ENCODE data around the gene ADAMTS13. TPM values are rescaled to one million over a fixed set of nuclear protein-coding genes. Genes with fewer than 3 reads are reported as not detected.

ADAMTS13 gene
- total RNA-seq, 1 donor from 2014 or later: 1.2 TPM

DNA sequence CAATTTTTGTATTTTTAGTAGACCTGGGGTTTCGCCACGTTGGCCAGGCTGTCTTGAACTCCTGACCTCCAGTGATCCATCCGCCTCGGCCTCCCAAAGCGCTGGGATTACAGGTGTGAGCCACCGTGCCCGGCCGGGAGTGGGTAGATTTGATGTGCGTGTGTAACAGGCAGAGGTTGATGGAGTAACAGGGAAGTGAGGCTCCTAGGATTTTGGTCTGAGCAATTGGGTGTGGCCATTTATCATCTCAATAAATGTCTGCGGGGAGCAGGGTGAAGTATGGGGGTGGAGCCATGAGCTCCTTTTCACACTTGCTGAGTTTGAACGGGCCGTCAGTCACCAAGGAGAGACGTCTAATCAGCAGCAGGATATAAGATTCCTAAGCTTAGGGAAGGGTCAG, 3.2 kb upstream of the ADAMTS13 start:
- intact Hi-C loops (cut with micrococcal nuclease): loop anchor here (2.0 to 5.0 kb wide), 3 partner anchors 573 to 746 kb away; partner anchors contain the start of genes BRD3OS, RNU6ATAC and VAV2
- H3K27me3 Mint-ChIP-seq (ENCODE audit: insufficient read depth): no peaks in the 10 kb centered on the region
- peak overlapping the region; percentile 93 for H3K4me3 Mint-ChIP-seq
- H3K4me1 Mint-ChIP-seq (ENCODE audit: low read depth): peaks cover 53% of the 10 kb centered on the region
- peak overlapping the region; percentile 86 for H3K27ac Mint-ChIP-seq
- H3K9me3 Mint-ChIP-seq: no peaks in the 10 kb centered on the region
- no peak for DNase-seq (ENCODE audit: low spot score)
- peaks cover 10% of the 10 kb centered on the region for H3K36me3 Mint-ChIP-seq (ENCODE audit: low read depth)

GRCh38 chr9:133420392-133420827, 1.8 kb upstream of the ADAMTS13 start:
- H3K9me3 Mint-ChIP-seq: no peaks in the 10 kb centered on the region
- no peaks in the 10 kb centered on the region for H3K27me3 Mint-ChIP-seq (ENCODE audit: insufficient read depth)
- no peak for DNase-seq (ENCODE audit: low spot score)
- H3K36me3 Mint-ChIP-seq (ENCODE audit: low read depth): peaks cover 3% of the 10 kb centered on the region
- H3K4me1 Mint-ChIP-seq (ENCODE audit: low read depth): peaks cover 40% of the 10 kb centered on the region
- peak overlapping the region; percentile 48 for H3K4me3 Mint-ChIP-seq
- intact Hi-C loops (cut with micrococcal nuclease): no loop called here
- peak overlapping the region; percentile 65 for H3K27ac Mint-ChIP-seq

- peaks cover 26% of the 10 kb centered on the region for H3K4me1 Mint-ChIP-seq (ENCODE audit: low read depth)
- H3K4me3 Mint-ChIP-seq: no peak overlapping the region
- H3K9me3 Mint-ChIP-seq: no peaks in the 10 kb centered on the region
- no peak for DNase-seq (ENCODE audit: low spot score)
- H3K27me3 Mint-ChIP-seq (ENCODE audit: insufficient read depth): peaks cover 18% of the 10 kb centered on the region
- no peaks in the 10 kb centered on the region for H3K36me3 Mint-ChIP-seq (ENCODE audit: low read depth)
- intact Hi-C loops (cut with micrococcal nuclease): no loop called here
- H3K27ac Mint-ChIP-seq: no peak overlapping the region
Measured at GRCh38 chr9:133423216-133423615, 1.0 kb downstream of the ADAMTS13 start.

DNA sequence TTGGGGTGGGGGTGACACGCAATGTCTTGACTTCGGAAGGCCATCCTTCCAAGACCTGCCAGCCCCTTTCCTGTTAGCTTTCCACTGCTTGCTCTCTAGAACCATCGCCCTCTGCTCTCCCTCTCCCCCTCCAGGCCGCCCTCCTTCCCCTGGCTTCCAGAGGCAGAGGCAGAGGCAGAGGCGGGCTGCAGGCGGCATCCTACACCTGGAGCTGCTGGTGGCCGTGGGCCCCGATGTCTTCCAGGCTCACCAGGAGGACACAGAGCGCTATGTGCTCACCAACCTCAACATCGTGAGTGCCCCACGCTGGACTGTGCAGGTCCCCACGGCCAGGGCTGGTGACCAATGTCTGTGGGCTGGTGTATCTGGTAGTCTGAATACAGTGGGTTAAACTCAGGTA, 2.0 kb downstream of the ADAMTS13 start:
- Mint-ChIP-seq H3K36me3 (ENCODE audit: low read depth) (no peaks in the 10 kb centered on the region), H3K9me3 (no peaks in the 10 kb centered on the region), H3K4me3 (no peak overlapping the region)

DNA sequence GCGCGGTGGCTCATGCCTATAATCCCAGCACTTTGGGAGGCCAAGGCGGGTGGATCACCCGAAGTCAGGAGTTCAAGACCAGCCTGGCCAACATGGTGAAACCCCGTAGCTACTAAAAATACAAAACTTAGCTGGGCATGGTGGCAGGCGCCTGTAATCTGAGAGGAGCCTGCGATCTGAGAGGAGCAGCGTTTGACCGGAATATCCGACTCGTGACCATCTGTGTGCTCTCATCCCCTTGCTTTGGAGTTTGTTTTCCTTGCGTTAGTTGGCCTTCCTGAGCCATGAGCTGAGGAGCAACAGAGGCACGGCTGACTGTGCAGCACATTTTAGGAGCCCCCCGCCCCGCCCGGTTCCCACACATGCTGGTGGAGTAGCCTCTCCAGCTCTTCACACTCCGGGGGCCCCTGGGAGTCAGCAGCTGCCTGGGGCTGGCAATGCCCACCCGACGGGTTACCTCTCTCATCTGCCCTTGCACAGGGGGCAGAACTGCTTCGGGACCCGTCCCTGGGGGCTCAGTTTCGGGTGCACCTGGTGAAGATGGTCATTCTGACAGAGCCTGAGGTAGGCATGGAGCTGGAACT, 3.0 kb downstream of the ADAMTS13 start:
- H3K4me1 Mint-ChIP-seq (ENCODE audit: low read depth): peaks cover 12% of the 10 kb centered on the region
- no peaks in the 10 kb centered on the region for H3K36me3 Mint-ChIP-seq (ENCODE audit: low read depth)
- no peak overlapping the region for H3K4me3 Mint-ChIP-seq
- H3K27ac Mint-ChIP-seq: no peak overlapping the region
- DNase-seq (ENCODE audit: low spot score): no peak
- H3K9me3 Mint-ChIP-seq: no peaks in the 10 kb centered on the region
- intact Hi-C loops (cut with micrococcal nuclease): no loop called here
- H3K27me3 Mint-ChIP-seq (ENCODE audit: insufficient read depth): peaks cover 25% of the 10 kb centered on the region

More for the DNA sequence above, 2.0 kb downstream of the ADAMTS13 start:
- Mint-ChIP-seq H3K27me3 (ENCODE audit: insufficient read depth) (peaks cover 20% of the 10 kb centered on the region), H3K4me1 (ENCODE audit: low read depth) (peaks cover 16% of the 10 kb centered on the region), H3K27ac (no peak overlapping the region)
- no peak for DNase-seq (ENCODE audit: low spot score)
- intact Hi-C loops (cut with micrococcal nuclease): no loop called here

- Mint-ChIP-seq H3K9me3 (no peaks in the 10 kb centered on the region), H3K27ac (no peak overlapping the region), H3K27me3 (ENCODE audit: insufficient read depth) (peaks cover 27% of the 10 kb centered on the region), H3K4me1 (ENCODE audit: low read depth) (peaks cover 6% of the 10 kb centered on the region), H3K4me3 (no peak overlapping the region), H3K36me3 (ENCODE audit: low read depth) (no peaks in the 10 kb centered on the region)
- intact Hi-C loops (cut with micrococcal nuclease): no loop called here
- DNase-seq (ENCODE audit: low spot score): no peak
Measured at GRCh38 chr9:133426011-133426410, 3.8 kb downstream of the ADAMTS13 start.

GRCh38 chr9:133427658-133428348, 5.6 kb downstream of the ADAMTS13 start:
- Mint-ChIP-seq H3K4me3 (no peak overlapping the region), H3K9me3 (no peaks in the 10 kb centered on the region), H3K36me3 (ENCODE audit: low read depth) (no peaks in the 10 kb centered on the region), H3K4me1 (ENCODE audit: low read depth) (no peaks in the 10 kb centered on the region), H3K27me3 (ENCODE audit: insufficient read depth) (peaks cover 30% of the 10 kb centered on the region), H3K27ac (no peak overlapping the region)
- no peak for DNase-seq (ENCODE audit: low spot score)
- intact Hi-C loops (cut with micrococcal nuclease): no loop called here

GRCh38 chr9:133428617-133429101, 6.5 kb downstream of the ADAMTS13 start:
- Mint-ChIP-seq H3K4me3 (no peak overlapping the region), H3K9me3 (no peaks in the 10 kb centered on the region), H3K27ac (no peak overlapping the region), H3K36me3 (ENCODE audit: low read depth) (no peaks in the 10 kb centered on the region), H3K27me3 (ENCODE audit: insufficient read depth) (peaks cover 30% of the 10 kb centered on the region), H3K4me1 (ENCODE audit: low read depth) (no peaks in the 10 kb centered on the region)
- intact Hi-C loops (cut with micrococcal nuclease): no loop called here
- no peak for DNase-seq (ENCODE audit: low spot score)

DNA sequence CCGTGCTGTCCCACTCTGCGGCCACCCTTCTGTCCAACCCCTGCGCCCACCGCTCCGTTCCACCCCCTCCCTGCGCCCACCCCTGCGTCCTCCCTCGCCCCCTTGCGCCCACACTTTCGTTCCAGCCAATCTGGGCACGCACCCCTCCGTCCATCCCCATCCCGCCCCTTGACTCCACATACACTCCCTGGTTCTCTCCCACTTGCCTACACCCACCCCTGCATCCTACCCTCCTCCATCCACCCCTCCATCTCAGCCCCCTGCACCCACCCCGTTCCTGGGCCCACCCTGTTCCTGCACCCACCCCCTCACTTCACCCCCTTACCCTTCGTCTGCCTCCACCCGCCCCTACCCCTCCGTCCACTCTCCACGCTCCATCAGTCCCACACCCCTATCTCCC, 7.0 kb downstream of the ADAMTS13 start:
- intact Hi-C loops (cut with micrococcal nuclease): no loop called here
- H3K4me1 Mint-ChIP-seq (ENCODE audit: low read depth): no peaks in the 10 kb centered on the region
- H3K9me3 Mint-ChIP-seq: no peaks in the 10 kb centered on the region
- no peak for DNase-seq (ENCODE audit: low spot score)
- no peak overlapping the region for H3K4me3 Mint-ChIP-seq
- no peaks in the 10 kb centered on the region for H3K36me3 Mint-ChIP-seq (ENCODE audit: low read depth)
- H3K27me3 Mint-ChIP-seq (ENCODE audit: insufficient read depth): peaks cover 30% of the 10 kb centered on the region
- H3K27ac Mint-ChIP-seq: no peak overlapping the region

DNA sequence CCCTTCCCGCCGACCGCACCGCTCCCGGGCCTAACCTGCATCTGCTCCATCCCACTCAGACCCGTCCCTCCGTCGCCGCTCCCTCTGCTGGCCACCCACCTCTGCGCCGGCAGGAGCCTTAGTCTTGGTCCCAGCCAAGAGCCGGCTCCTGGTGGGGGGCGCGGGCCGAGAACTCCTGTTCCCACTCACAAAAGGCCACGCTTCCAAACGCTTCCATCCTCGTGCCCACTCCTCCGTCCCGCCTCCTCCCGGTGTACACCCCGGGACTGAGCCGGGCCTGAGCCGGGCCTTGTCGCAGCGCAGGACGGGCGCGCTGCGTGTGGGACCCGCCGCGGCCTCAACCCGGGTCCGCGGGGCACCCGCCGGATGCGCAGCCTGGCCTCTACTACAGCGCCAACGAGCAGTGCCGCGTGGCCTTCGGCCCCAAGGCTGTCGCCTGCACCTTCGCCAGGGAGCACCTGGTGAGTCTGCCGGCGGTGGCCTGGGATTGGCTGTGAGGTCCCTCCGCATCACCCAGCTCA, 7.5 kb downstream of the ADAMTS13 start:
- H3K36me3 Mint-ChIP-seq (ENCODE audit: low read depth): no peaks in the 10 kb centered on the region
- no peak overlapping the region for H3K4me3 Mint-ChIP-seq
- DNase-seq (ENCODE audit: low spot score): no peak
- no peaks in the 10 kb centered on the region for H3K9me3 Mint-ChIP-seq
- intact Hi-C loops (cut with micrococcal nuclease): no loop called here
- no peak overlapping the region for H3K27ac Mint-ChIP-seq
- H3K27me3 Mint-ChIP-seq (ENCODE audit: insufficient read depth): peaks cover 30% of the 10 kb centered on the region
- no peaks in the 10 kb centered on the region for H3K4me1 Mint-ChIP-seq (ENCODE audit: low read depth)

DNA sequence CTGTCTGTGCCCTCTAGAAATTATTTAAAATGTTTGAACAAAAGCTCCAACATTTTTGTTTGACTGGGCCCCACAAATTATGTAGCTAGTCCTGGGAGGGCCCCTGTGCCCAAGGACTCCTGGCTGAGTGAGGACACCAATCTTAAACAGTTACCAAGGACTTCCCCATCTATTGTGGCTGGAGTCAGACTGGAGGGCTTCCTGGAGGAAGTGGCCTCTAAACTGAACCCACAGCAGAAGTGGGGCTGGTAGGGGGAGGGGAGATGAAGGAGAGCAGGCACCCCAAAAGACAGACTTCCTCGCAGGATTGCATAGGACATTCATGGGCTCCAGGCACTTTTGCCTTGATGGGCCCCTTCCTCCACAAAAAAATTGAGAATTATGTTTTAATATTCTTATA, 8.1 kb downstream of the ADAMTS13 start:
- H3K9me3 Mint-ChIP-seq: no peaks in the 10 kb centered on the region
- no peaks in the 10 kb centered on the region for H3K36me3 Mint-ChIP-seq (ENCODE audit: low read depth)
- no peak overlapping the region for H3K27ac Mint-ChIP-seq
- H3K4me1 Mint-ChIP-seq (ENCODE audit: low read depth): no peaks in the 10 kb centered on the region
- H3K4me3 Mint-ChIP-seq: no peak overlapping the region
- peaks cover 30% of the 10 kb centered on the region for H3K27me3 Mint-ChIP-seq (ENCODE audit: insufficient read depth)
- DNase-seq (ENCODE audit: low spot score): no peak
- intact Hi-C loops (cut with micrococcal nuclease): no loop called here

DNA sequence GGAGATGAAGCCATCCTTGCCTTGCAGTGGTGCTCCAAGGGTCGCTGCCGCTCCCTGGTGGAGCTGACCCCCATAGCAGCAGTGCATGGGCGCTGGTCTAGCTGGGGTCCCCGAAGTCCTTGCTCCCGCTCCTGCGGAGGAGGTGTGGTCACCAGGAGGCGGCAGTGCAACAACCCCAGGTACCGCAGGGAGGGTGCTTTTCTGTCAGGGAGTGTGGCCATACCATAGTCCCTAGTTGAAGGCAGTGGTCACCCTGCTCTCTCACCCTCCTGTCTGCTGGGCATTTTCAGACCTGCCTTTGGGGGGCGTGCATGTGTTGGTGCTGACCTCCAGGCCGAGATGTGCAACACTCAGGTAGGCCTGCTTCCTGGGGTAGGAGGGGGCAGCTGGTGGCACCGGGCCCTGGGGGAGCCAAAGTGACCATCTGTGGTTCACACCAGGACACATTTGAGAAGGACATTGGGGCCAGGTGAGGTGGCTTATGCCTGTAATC, 11.2 kb downstream of the ADAMTS13 start:
- H3K36me3 Mint-ChIP-seq (ENCODE audit: low read depth): no peaks in the 10 kb centered on the region
- DNase-seq (ENCODE audit: low spot score): no peak
- no peaks in the 10 kb centered on the region for H3K9me3 Mint-ChIP-seq
- intact Hi-C loops (cut with micrococcal nuclease): no loop called here
- H3K27ac Mint-ChIP-seq: no peak overlapping the region
- no peak overlapping the region for H3K4me3 Mint-ChIP-seq
- no peaks in the 10 kb centered on the region for H3K4me1 Mint-ChIP-seq (ENCODE audit: low read depth)
- H3K27me3 Mint-ChIP-seq (ENCODE audit: insufficient read depth): peaks cover 13% of the 10 kb centered on the region

DNA sequence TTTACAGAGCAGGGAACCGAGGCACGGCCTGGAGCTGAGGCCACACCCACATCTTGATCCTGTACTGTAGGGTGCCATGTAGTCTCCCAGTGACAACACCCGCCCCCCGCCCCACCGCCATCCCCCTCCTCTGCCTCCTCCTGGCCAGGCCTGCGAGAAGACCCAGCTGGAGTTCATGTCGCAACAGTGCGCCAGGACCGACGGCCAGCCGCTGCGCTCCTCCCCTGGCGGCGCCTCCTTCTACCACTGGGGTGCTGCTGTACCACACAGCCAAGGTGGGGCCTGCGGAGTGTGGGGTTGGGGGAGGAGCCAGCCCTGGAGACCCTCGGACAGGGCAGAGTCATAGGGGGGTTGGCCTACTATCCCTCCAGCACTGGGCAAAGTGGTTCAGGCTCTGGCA, 14.5 kb downstream of the ADAMTS13 start:
- no peaks in the 10 kb centered on the region for H3K36me3 Mint-ChIP-seq (ENCODE audit: low read depth)
- DNase-seq (ENCODE audit: low spot score): no peak
- H3K4me1 Mint-ChIP-seq (ENCODE audit: low read depth): no peaks in the 10 kb centered on the region
- no peak overlapping the region for H3K27ac Mint-ChIP-seq
- H3K27me3 Mint-ChIP-seq (ENCODE audit: insufficient read depth): peaks cover 2% of the 10 kb centered on the region
- H3K4me3 Mint-ChIP-seq: no peak overlapping the region
- intact Hi-C loops (cut with micrococcal nuclease): no loop called here
- no peaks in the 10 kb centered on the region for H3K9me3 Mint-ChIP-seq
